Endometrial microvascular endothelial cells (primary cell): Measurements from ENCODE around the gene WAPL. TPM values are rescaled to one million over a fixed set of nuclear protein-coding genes. Genes with fewer than 3 reads are reported as not detected.
"Not testable (repeated sequence)": the region's sequence is repeated elsewhere in the genome, so short reads cannot be mapped to it uniquely, and the experiment has no call there.

Source experiments
- in situ Hi-C: cut with HindIII; loops from 2 replicates; pipeline ENCODE4 v1.10.0; 2017; ENCODE audit warnings: low sequenced_read_pairs, low pct_unique_long_range_greater_than_20kb; ENCODE audit errors: inconsistent ontology term
- total RNA-seq: library from RNA; depleted of rRNA; stranded (reverse); fragments of >200 nt; gene quantifications from one replicate; pipeline ENCODE4 v1.2.3, GENCODE V29; 2015; ENCODE audit errors: inconsistent ontology term

Gene WAPL
- total RNA-seq, 1 donor from 2014 or later = 31.8 TPM

DNA sequence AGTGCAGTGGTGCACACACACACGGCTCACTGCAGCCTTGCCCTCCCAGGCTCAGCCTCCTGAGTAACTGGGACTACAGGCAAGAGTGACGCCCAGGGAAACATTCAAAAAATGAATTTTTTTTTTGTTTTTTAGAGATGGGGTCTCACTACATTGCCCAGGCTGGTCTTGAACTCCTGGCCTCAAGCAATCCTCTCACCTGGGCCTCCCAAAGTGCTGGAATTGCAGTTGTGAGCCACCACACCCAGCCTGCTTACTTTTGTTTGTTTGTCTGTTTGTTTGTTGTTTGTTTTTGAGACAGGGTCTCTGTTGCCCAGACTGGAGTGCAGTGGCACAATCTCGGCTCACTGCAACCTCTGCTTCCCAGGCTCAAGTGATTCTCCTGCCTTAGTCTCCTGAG, 7.1 kb upstream of the WAPL start:
- in situ Hi-C loops = not testable (repeated sequence)

DNA sequence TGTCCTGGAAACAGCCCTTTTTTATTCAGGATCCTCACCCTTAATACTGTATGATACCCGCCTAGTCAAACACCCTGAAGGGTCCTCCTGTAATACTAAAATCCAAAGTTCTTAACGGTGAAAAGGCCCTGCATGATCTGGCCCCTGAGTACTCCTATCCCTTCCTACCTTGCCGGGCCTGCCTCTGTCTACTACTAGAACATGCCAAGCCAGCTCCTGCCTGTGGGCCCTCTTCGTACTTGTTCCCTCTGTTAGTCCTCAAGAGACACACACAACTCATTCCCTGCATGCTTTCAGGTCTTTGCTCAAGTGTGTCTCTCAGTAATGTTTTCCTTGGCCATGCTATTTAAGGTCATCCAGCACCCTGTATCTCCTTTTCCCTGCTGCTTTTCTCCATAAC, 5.0 kb upstream of the WAPL start:
- in situ Hi-C loops = no loop called here

DNA sequence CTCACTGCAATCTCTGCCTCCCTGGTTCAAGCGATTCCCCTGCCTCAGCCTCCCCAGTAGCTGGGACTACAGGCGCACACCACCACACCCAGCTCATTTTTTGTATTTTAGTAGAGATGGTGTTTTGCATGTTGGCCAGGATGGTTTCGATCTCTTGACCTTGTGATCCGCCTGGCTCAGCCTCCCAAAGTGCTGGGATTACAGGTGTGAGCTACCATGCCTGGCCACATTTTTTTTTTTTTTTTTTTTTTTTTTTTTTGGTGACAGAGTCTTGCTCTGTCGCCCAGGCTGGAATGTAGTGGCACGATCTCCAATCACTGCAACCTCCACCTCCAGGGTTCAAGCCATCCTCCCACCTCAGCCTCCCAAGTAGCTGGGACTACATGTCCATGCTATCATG, 4.1 kb upstream of the WAPL start:
- in situ Hi-C loops = not testable (repeated sequence)

DNA sequence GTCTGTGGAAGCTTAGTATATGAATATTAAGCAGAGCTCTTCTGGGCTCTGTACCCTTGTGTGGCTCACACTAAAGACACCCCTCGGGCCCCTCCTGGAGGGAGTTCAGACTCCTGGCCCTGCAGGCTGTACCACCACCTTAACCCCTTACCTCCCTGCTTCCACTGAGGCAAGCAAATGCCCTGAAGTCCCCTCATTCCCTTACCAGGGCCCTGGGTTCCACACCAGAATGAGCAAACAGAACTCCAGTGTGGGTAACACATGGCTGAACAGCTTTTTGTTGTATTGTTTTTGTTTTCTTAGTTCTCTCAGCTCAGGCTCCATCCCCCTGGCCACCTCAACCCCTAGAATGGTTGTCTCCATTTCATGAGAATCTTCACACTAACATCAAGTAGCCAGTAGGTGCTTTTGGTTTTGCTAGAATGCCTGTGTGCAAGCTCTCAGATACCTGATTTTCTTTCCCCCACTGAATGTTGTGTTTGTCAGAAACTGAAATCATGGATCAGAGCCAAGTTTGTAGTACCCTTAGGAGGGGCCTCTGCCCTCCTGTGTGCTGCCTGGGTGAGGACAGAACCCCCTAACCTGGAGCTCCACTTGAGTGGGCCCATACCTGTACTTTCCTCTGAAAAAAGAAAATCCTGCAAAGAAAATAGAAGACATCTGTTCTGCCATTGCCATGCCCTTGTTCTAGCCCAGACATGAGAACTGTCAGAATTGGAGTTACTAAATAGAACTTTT, 2.8 kb upstream of the WAPL start:
- in situ Hi-C loops = no loop called here

DNA sequence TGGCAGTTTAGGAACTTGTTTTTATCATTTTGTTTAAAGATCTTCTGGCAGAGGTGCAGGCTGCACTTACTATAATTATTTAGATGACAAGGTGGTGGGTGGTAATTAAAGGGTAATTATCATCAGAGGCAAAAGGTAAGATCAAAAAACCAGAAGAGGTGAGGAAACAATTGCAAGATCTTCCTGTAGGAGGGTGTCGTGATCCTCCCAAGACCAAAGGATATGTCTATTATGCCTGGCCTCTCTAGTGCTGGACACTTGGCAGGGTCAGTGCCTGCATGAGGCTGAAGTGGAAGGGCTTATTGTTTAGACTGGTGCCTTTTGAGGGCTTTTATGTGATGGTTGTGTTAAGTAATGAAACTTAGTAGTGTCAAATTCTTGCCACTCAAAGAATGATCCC, 1.8 kb upstream of the WAPL start:
- in situ Hi-C loops = no loop called here

DNA sequence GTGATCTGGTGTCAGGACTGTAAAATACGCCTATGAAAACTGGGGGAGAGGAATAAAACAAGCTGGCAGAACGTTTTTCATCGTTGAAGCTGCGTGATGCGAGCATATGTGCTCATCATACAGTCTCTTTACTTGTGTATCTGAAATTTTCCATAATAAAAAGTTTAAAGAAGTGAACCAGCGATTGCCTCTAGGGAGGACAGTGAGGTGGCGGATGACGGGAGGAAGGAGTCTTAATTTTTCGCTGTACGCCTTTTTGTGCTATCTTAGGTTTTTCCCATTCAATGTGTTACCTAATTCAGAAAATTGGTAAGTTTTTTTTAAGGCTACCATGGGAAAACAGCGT, 891 bp upstream of the WAPL start:
- in situ Hi-C loops = no loop called here

DNA sequence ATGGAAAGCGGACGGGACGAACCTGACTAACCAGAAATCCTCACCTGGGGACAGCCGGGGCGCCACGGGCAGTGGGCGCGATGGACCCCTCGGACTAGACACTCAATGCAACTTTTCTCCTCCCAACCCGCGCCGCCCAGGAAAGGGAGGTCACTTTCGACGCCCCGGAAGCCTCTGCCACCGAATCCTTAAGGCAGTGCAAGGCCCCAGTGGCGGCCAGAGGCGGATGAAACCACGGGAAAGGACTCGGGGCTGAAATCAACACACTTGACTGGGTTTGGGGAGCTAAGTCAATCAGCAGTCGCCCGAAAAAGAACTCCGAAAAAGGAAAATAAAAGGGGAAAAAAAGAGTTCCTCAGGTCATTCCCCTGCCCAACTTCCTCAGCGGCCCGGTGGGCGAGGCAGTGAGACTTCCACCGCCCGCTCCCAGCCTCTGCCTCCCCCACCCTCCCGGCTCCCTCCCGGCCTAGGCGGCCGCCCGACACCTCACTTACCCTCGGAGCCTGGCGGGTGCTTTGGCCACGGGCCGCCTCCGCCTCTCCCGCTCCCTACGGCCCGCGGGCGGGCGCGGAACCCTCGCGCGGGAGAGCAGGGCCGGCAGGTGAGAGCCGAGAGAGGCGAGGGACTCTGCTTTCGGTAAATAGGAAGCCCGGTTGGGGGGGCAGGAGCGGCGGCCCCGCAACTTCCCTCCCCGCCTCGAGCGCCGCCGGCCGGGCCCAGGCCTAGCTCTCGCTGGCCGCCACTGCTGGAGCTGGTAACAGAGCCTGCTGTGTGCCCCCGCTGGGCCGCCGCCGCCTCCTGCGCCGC, 518 bp downstream of the WAPL start:
- in situ Hi-C loops = no loop called here

DNA sequence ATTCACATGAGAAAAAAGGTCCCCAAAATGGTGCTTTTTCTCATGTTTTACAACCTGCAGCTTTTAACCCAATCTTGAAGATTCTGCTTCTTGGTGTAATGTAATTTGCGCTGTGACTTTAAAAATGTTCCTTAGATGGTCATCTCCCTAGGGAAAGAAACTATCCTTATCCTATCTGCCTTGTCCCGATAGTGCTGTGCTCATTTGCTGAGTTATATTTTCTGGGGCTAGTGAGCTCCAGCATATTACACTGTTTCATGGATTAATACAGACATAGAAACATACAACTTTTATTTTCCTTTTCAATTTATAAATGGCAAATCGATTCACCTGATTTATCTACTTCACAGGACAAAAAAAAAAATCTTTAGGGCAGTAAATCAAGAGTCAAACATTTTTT, 2.8 kb downstream of the WAPL start:
- in situ Hi-C loops = no loop called here

DNA sequence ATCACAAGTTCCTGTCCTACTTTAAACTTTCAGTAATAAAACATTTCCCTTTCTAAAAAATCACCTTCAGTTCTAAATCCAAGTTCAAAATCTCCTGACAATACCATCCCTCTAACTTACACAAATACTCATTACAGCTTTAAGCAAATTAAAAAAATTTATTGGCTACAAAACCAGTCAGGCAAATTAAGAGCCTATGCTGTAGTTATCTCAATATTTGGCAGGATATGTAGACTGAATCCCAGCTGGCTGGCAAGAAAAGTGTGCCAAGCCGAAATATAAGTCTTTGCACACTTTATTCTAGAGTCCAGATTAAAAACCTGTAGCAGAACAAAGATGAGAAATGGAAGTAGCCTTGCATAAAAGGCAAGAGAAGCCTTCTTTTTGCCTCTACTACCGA, 9.5 kb downstream of the WAPL start:
- in situ Hi-C loops = no loop called here

DNA sequence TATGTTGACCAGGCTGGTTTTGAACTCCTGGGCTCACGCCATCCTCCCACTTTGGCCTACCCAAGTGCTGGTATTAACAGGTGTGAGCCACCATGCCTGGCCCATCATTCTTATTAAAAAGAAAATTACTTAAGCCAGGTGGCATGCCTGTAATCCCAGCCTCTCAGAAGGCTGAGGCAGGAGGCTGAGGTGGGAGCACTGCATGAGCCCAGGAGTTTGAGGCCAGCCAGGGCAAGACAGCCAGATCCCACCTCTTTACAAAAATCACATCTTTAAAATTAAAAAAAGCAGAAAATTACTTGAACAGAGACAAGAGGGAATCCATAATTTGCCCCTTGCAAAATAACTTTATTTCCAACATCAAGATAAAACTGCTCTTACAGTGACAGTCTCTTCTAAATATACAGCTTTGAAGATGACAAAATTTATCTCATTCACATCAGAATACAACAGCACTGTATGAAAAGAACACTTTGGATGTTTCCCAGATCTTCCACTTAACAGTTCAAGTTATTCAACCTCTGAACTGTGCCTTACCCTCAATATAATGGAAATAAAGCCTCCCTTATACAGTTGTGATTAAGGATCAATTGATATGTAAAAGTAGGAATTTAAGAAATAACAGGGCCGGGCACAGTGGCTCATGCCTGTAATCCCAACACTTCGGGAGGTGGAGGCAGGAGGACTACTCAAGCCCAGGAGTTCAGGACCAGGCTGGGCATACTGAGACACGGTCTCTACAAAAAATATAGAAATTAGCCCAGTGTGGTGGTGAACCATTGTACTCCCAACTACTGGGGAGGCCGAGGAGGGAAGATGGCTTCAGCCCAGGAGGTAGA, 10.3 kb downstream of the WAPL start:
- in situ Hi-C loops = no loop called here

DNA sequence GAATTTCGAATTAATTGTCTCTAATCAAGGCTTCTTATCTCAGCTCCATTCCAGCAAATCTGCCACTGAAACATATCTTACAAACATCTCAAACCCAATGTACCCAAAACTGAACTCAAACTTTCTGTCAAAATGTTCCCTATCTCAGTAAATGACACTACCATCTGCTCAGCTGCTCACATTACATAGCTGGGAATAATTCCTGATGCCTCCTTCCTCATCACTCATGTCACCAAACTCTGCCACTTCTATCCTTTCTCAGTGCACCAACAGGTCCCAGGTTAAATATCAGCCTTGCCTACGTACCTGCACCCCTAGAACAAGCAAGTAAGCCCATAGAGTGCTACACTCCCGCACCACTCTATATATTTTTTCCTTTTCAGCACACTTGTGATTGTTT, 12.4 kb downstream of the WAPL start:
- in situ Hi-C loops = no loop called here

DNA sequence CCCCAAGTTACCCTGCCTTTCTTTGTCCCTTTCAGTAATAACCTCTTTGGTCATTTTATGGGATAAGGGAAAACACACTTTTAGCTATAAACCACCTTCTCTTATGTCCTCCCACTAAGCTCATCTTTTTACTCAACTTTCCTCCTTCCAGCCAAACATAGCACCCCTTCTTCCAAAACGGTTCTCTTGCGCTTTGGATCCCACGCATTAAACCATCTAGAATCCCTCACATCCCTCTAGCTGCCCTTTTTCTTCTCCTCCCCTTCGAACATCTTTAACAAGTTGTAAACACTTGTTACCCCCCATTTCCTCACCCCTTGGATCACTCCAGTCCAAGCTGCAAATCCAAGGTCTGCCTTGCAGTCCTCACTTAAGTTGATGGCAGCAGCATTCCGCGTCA, 13.4 kb downstream of the WAPL start:
- in situ Hi-C loops = no loop called here

DNA sequence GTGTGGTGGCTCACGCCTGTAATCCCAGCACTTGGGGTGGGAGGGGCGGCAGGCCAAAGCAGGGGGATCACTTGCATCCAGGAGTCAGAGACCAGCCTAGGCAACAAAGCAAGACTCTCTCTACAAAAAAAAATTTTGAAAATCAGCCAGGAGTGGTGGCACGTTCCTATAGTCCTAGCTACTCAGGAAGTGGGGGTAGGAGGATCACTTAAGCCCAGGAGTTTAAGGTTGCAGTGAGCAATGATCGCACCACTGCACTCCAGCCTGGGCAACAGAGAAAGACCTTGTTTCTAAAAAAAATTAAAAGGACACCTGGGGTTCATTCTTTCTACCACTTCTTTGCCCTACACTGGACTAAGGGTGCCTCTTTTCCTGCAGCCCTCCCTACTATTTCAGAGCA, 15.1 kb downstream of the WAPL start:
- in situ Hi-C loops = no loop called here

DNA sequence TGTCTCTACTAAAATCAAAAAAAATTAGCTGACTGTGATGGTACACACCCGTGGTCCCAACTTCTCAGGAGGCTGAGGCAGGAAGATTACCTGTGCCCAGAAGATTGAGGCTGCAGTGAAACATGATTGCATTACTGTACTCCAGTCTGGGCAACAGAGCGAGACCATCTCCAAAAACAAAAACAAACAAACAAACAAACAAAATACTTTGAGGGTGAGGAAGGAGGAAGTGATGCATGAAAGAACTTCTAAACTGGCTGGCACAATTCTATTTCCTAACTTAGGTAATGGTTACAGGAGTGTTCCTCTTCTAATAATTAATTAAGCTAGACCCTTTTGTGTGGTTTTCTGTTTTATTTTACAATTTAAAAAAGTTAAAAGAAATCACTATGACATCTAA, 15.5 kb downstream of the WAPL start:
- in situ Hi-C loops = no loop called here

DNA sequence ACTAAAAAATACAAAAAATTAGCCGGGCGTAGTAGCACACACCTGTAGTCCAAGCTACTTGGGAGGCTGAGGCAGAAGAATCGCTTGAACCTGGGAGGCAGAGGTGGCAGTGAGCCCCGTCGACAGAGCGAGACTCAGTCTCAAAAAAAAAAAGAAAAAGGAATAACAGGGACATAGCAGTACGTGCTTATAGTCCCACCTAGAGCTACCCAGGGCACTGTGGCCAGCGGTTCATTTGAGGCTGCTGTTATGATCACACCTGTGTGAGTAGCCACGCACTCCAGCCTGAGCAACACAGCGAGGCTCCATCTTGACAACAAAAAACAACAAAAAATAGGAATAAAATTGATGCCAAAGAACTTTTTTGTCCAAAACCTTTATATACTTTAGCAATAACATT, 17.1 kb downstream of the WAPL start:
- in situ Hi-C loops = no loop called here

DNA sequence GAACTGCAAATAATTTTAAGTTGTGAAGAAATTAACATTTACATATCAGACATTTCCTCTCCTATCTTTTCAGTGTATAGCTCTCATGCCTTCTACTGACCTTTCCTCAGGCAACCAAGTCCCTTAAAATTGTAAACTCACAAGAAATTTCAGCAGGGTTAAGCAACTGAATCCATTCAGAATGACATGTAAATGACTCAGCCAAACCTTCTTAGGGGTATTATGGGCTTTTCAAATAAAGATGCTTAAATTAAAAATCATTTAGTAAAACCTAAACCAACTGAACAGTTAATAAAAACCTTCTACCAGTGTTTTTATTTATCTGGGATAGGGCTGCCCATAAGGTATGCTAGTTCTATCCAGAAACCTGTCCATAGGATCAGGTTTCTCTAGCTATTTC, 20.7 kb downstream of the WAPL start:
- in situ Hi-C loops = no loop called here

DNA sequence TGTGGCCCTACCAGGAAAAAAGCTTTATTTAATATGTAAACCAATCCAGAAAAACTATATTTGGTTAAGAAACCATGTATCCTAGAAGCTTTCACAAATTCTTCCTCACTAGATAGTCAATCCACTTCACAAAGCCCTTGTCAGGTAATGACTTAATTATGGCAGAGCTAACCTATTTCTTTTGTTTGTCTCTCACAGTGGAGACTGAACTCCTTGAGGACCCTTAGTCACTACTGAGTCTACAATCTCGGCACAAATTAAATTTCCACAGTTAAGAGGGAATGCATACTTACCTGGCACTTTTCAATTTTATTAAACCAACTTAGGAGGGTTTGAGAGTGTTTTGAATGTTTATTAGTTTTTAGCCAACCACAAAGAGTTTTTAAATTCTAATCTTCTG, 23.0 kb downstream of the WAPL start:
- in situ Hi-C loops = no loop called here

DNA sequence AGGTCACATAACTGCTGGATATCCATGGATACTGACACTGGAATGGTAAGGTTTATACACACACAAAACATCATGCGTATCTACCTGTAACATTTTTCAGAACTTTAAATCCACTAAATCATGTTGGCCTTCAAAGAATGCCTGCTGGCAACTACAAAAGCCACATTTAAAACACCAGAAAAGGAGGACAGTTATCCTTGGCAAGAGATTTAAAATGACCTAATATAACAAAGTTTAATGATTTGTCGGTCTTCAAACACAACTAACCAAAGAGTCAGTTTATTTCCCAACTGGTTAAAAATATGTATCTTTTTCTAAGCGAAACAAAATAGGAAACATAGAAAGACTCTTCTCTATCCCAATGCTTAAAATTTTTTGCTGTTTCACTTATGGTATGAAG, 24.0 kb downstream of the WAPL start:
- in situ Hi-C loops = no loop called here

DNA sequence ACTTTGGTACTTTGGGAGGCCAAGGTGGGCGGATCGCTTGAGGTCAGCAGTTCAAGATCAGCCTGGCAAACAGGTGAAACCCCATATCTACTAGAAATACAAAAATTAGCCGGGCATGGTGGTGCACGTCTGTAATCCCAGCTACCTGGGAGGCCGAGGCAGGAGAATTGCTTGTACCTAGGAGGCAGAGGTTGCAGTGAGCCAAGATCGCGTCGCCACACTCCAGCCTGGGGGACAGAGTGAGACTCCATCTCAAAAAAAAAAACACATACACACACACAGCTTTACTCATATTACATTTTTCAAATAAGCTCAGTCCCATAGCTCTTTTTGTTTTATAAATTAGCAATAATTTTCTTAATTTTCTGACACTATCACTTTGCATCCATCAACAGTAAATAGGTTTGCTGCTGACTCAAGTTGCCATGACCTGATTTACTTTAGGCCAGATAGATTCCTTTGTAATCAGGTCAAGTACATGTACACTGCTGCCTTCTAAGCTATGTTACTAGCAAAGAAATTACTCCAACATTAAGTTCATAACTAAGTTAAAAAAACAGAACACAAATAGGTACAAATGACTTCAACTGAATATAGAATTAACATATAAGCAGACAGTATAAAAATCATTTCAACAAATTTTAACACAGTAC, 31.5 kb downstream of the WAPL start:
- in situ Hi-C loops = no loop called here
